Progenitor cell of endocrine pancreas (in vitro differentiated cells): ENCODE data around the gene MEGF6. TPM values are rescaled to one million over a fixed set of nuclear protein-coding genes. Genes with fewer than 3 reads are reported as not detected.

Experiments
- DNase-seq: peaks from one replicate; pipeline ENCODE4 v3.0.0; 2021; ENCODE audit warnings: low spot score; ENCODE audit not compliant: unreplicated experiment
- H3K27ac Mint-ChIP-seq: 2 replicates; pipeline ENCODE4 v1.8.0; 2021; ENCODE audit warnings: mild to moderate bottlenecking, moderate library complexity, mixed read lengths
- H3K27me3 Mint-ChIP-seq: 2 replicates; pipeline ENCODE4 v1.8.0; 2021; ENCODE audit warnings: mixed read lengths
- H3K36me3 Mint-ChIP-seq: 2 replicates; pipeline ENCODE4 v1.8.0; 2022; ENCODE audit warnings: mixed read lengths; ENCODE audit not compliant: insufficient read depth
- H3K4me1 Mint-ChIP-seq: 2 replicates; pipeline ENCODE4 v1.8.0; 2021; ENCODE audit warnings: low read depth, mixed read lengths
- H3K4me3 Mint-ChIP-seq: 2 replicates; pipeline ENCODE4 v1.8.0; 2021; ENCODE audit warnings: low read depth, mild to moderate bottlenecking, moderate library complexity, mixed read lengths
- H3K9me3 Mint-ChIP-seq: 2 replicates; pipeline ENCODE4 v1.8.0; 2021; ENCODE audit warnings: low read depth, mixed read lengths
- CTCF ChIP-seq: fragments of 200-600 bp; sonication (generic); IDR thresholded peaks from one replicate; pipeline ENCODE4 v1.5.0; 2021; ENCODE audit warnings: antibody characterized with exemption, mild to moderate bottlenecking; ENCODE audit not compliant: unreplicated experiment
- total RNA-seq: library from RNA; stranded (reverse); gene quantifications from 2 replicates; pipeline ENCODE4 v1.2.1, GENCODE V29; 2021

MEGF6 gene
- total RNA-seq, 1 donor from 2014 or later: 83.8 TPM

- no peaks in the 10 kb centered on the region for H3K9me3 Mint-ChIP-seq
- no peak for DNase-seq
- no peak overlapping the region for H3K4me3 Mint-ChIP-seq
- no peaks in the 10 kb centered on the region for H3K4me1 Mint-ChIP-seq
- H3K36me3 Mint-ChIP-seq: no peaks in the 10 kb centered on the region
- no peak for TF ChIP-seq CTCF
- peaks cover 75% of the 10 kb centered on the region for H3K27me3 Mint-ChIP-seq
- no peak overlapping the region for H3K27ac Mint-ChIP-seq
Observed at GRCh38 chr1:3657578-3658230, 46.4 kb upstream of the MEGF6 start.

- no peaks in the 10 kb centered on the region for H3K4me1 Mint-ChIP-seq
- no peak for TF ChIP-seq CTCF
- H3K9me3 Mint-ChIP-seq: no peaks in the 10 kb centered on the region
- peaks cover 70% of the 10 kb centered on the region for H3K27me3 Mint-ChIP-seq
- no peaks in the 10 kb centered on the region for H3K36me3 Mint-ChIP-seq
- H3K4me3 Mint-ChIP-seq: no peak overlapping the region
- no peak for DNase-seq
- H3K27ac Mint-ChIP-seq: no peak overlapping the region
Observed at GRCh38 chr1:3657096-3657475, 45.8 kb upstream of the MEGF6 start.

GRCh38 chr1:3656450-3657095 is 45.3 kb upstream of the MEGF6 start:
- TF ChIP-seq CTCF: no peak
- H3K36me3 Mint-ChIP-seq: no peaks in the 10 kb centered on the region
- peaks cover 68% of the 10 kb centered on the region for H3K27me3 Mint-ChIP-seq
- no peaks in the 10 kb centered on the region for H3K4me1 Mint-ChIP-seq
- DNase-seq: no peak
- no peak overlapping the region for H3K4me3 Mint-ChIP-seq
- H3K27ac Mint-ChIP-seq: no peak overlapping the region
- H3K9me3 Mint-ChIP-seq: no peaks in the 10 kb centered on the region

- Mint-ChIP-seq H3K9me3 (no peaks in the 10 kb centered on the region), H3K4me1 (peaks cover 2% of the 10 kb centered on the region), H3K36me3 (no peaks in the 10 kb centered on the region), H3K27me3 (peaks cover 76% of the 10 kb centered on the region), H3K27ac (no peak overlapping the region), H3K4me3 (no peak overlapping the region)
- TF ChIP-seq CTCF: no peak
- DNase-seq: no peak
Observed at GRCh38 chr1:3654549-3655281, 43.4 kb upstream of the MEGF6 start.

- no peak overlapping the region for H3K4me3 Mint-ChIP-seq
- no peak for DNase-seq
- no peak overlapping the region for H3K27ac Mint-ChIP-seq
- H3K4me1 Mint-ChIP-seq: peaks cover 7% of the 10 kb centered on the region
- no peak for TF ChIP-seq CTCF
- H3K27me3 Mint-ChIP-seq: peaks cover 67% of the 10 kb centered on the region
- no peaks in the 10 kb centered on the region for H3K9me3 Mint-ChIP-seq
- H3K36me3 Mint-ChIP-seq: no peaks in the 10 kb centered on the region
Observed at GRCh38 chr1:3653286-3653618, 41.9 kb upstream of the MEGF6 start.
